WTC11 (cell line): ENCODE results near the gene NKAIN4. TPM values are rescaled to one million over a fixed set of nuclear protein-coding genes. Genes with fewer than 3 reads are reported as not detected.

Experiments
- ATAC-seq: fragments of 200-7000 bp; cut with Tn5 transposase; 2 replicates; pipeline ENCODE4 v1.10.0; 2021; ENCODE audit warnings: mild to moderate bottlenecking, moderate library complexity
- CTCF ChIA-PET: fragments of 300-600 bp; sonication (Branson Sonifier 250); formaldehyde crosslinking; loops from one replicate; lab custom pipeline; 2021; ENCODE audit warnings: antibody characterized with exemption; lab: Charles Lee
- POLR2A ChIA-PET: fragments of 350-600 bp; sonication (Branson Sonifier 250); formaldehyde crosslinking; loops from one replicate; lab custom pipeline; 2021; ENCODE audit warnings: antibody characterized with exemption; lab: Charles Lee
- DNase-seq: peaks from one replicate; pipeline ENCODE4 v3.0.0; 2021; ENCODE audit warnings: low spot score
- H3K27ac Mint-ChIP-seq: 2 replicates; pipeline ENCODE4 v1.8.0; 2021; ENCODE audit warnings: mixed read lengths
- H3K27me3 Mint-ChIP-seq: 2 replicates; pipeline ENCODE4 v1.8.0; 2021; ENCODE audit warnings: low read depth, mild to moderate bottlenecking, moderate library complexity, mixed read lengths
- H3K36me3 Mint-ChIP-seq: 2 replicates; pipeline ENCODE4 v1.8.0; 2021; ENCODE audit warnings: mixed read lengths
- H3K4me1 Mint-ChIP-seq: 2 replicates; pipeline ENCODE4 v1.8.0; 2022; ENCODE audit warnings: mixed read lengths
- H3K4me3 Mint-ChIP-seq: 2 replicates; pipeline ENCODE4 v1.8.0; 2021; ENCODE audit warnings: mild to moderate bottlenecking, moderate library complexity, mixed read lengths
- H3K9me3 Mint-ChIP-seq: 2 replicates; pipeline ENCODE4 v1.8.0; 2021; ENCODE audit warnings: mixed read lengths
- ATF1 ChIP-seq: sonication (generic); formaldehyde crosslinking; IDR thresholded peaks from 2 replicates; pipeline ENCODE4 v1.8.1; 2023; ENCODE audit warnings: mild to moderate bottlenecking, moderate library complexity, missing genetic modification reagents
- ATF2 ChIP-seq: sonication (generic); formaldehyde crosslinking; IDR thresholded peaks from 2 replicates; pipeline ENCODE4 v1.8.1; 2022; ENCODE audit warnings: low read depth, missing genetic modification reagents, borderline replicate concordance
- CREB1 ChIP-seq: sonication (generic); formaldehyde crosslinking; IDR thresholded peaks from 2 replicates; pipeline ENCODE4 v1.8.0; 2023; ENCODE audit warnings: mild to moderate bottlenecking, missing genetic modification reagents
- EMX1 ChIP-seq: fragments of 250-450 bp; sonication (Bioruptor Pico); IDR thresholded peaks from 2 replicates; pipeline ENCODE4 v1.8.0; 2021; ENCODE audit warnings: mild to moderate bottlenecking
- KAT7 ChIP-seq: sonication (generic); formaldehyde crosslinking; IDR thresholded peaks from 2 replicates; pipeline ENCODE4 v1.8.1; 2023; ENCODE audit warnings: missing genetic modification reagents, mild to moderate bottlenecking, borderline replicate concordance
- MXD4 ChIP-seq: fragments of 250-450 bp; sonication (Bioruptor Pico); IDR thresholded peaks from 2 replicates; pipeline ENCODE4 v1.8.0; 2021; ENCODE audit warnings: mild to moderate bottlenecking, moderate library complexity, borderline replicate concordance
- NFE2L1 ChIP-seq: sonication (generic); formaldehyde crosslinking; IDR thresholded peaks from 2 replicates; pipeline ENCODE4 v1.8.1; 2023; ENCODE audit warnings: missing genetic modification reagents
- NR1H2 ChIP-seq: sonication (generic); formaldehyde crosslinking; IDR thresholded peaks from 2 replicates; pipeline ENCODE4 v1.9.0; 2021; ENCODE audit warnings: mild to moderate bottlenecking, moderate library complexity, missing genetic modification reagents
- NR3C1 ChIP-seq: sonication (generic); formaldehyde crosslinking; conservative IDR thresholded peaks from 2 replicates; pipeline ENCODE4 v1.8.1; 2023; ENCODE audit warnings: low read depth, mild to moderate bottlenecking, missing genetic modification reagents
- PRRX2 ChIP-seq: fragments of 250-450 bp; sonication (Bioruptor Pico); IDR thresholded peaks from 2 replicates; pipeline ENCODE4 v1.8.0; 2021; ENCODE audit warnings: mild to moderate bottlenecking
- STAT6 ChIP-seq: sonication (generic); formaldehyde crosslinking; conservative IDR thresholded peaks from 2 replicates; pipeline ENCODE4 v1.8.1; 2023; ENCODE audit warnings: mild to moderate bottlenecking, low read depth, missing genetic modification reagents, moderate library complexity
- TEAD4 ChIP-seq: sonication (generic); formaldehyde crosslinking; IDR thresholded peaks from 2 replicates; pipeline ENCODE4 v1.8.0; 2022; ENCODE audit warnings: mild to moderate bottlenecking, missing genetic modification reagents
- USF2 ChIP-seq: sonication (generic); formaldehyde crosslinking; IDR thresholded peaks from 2 replicates; pipeline ENCODE4 v1.8.1; 2023; ENCODE audit warnings: mild to moderate bottlenecking, missing genetic modification reagents, moderate library complexity
- ZNF317 ChIP-seq: sonication (generic); formaldehyde crosslinking; IDR thresholded peaks from 2 replicates; pipeline ENCODE4 v1.8.1; 2023; ENCODE audit warnings: low read depth, mild to moderate bottlenecking, moderate library complexity, missing genetic modification reagents, borderline replicate concordance
- ZNF671 ChIP-seq: fragments of 250-450 bp; sonication (Bioruptor Pico); IDR thresholded peaks from 2 replicates; pipeline ENCODE4 v1.8.0; 2021; ENCODE audit warnings: mild to moderate bottlenecking
- total RNA-seq: library from RNA; stranded (reverse); gene quantifications from 3 replicates; pipeline ENCODE4 v1.2.3, GENCODE V29; 2021
- TF ChIP-seq, protein P1 (sequence below): sonication (generic); formaldehyde crosslinking; IDR thresholded peaks from 2 replicates; pipeline ENCODE4 v1.8.1; 2022; ENCODE audit warnings: missing genetic modification reagents, borderline replicate concordance
- TF ChIP-seq, protein P2 (sequence below): fragments of 250-450 bp; sonication (Bioruptor Pico); IDR thresholded peaks from 2 replicates; pipeline ENCODE4 v2.1.2; 2022; ENCODE audit warnings: mild to moderate bottlenecking, moderate library complexity
- TF ChIP-seq, protein P3 (sequence below): fragments of 250-450 bp; sonication (Bioruptor Pico); IDR thresholded peaks from 2 replicates; pipeline ENCODE4 v1.9.0; 2021; ENCODE audit warnings: mild to moderate bottlenecking
- TF ChIP-seq, protein P4 (sequence below): sonication (generic); formaldehyde crosslinking; IDR thresholded peaks from 2 replicates; pipeline ENCODE4 v1.8.1; 2022; ENCODE audit warnings: mild to moderate bottlenecking, missing genetic modification reagents, moderate library complexity, borderline replicate concordance

Gene NKAIN4
- total RNA-seq, 1 experiment from 2014 or later, result 7.2 TPM

DNA sequence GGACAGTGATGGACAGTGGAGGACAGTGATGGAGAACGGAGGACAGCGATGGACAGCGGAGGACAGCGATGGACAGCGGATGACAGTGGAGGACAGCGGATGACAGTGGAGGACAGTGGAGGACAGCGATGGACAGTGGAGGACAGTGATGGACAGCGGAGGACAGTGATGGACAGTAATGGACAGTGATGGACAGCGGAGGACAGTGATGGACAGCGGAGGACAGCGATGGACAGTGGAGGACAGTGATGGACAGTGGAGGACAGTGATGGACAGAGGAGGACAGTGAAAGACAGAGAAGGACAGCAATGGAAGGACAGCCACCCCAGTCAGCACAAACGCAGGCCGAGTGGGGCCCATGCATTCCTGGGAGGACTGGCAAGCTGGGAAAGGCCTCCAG lies 3.4 kb upstream of the NKAIN4 start (continued):
- TF ChIP-seq EMX1 (CRISPR knock-in tag) (no peak), ATF2 (CRISPR knock-in tag) (no peak), NR1H2 (CRISPR knock-in tag) (no peak), NFE2L1 (CRISPR knock-in tag) (no peak), USF2 (CRISPR knock-in tag) (no peak), MXD4 (CRISPR knock-in tag) (no peak), ZNF317 (CRISPR knock-in tag) (no peak)

DNA sequence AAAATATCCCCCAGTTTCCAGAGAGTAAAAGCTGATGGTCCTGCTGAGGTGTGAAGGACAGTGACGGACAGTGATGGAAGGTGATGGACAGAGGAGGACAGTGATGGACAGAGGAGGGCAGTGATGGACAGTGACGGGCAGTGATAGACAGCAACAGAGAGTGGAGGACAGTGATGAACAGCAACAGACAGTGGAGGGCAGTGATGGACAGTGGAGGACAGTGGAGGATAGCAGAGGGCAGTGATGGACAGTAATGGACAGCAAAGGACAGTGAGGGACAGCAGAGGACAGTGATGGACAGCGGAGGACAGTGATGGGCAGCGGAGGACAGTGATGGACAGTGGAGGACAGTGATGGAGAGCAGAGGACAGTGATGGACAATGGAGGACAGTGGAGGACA lies 2.7 kb upstream of the NKAIN4 start:
- POLR2A ChIA-PET, result no interaction called here
- Mint-ChIP-seq H3K36me3 (no peaks in the 10 kb centered on the region), H3K9me3 (no peaks in the 10 kb centered on the region), H3K4me1 (peaks cover 27% of the 10 kb centered on the region), H3K4me3 (no peak overlapping the region), H3K27ac (no peak overlapping the region), H3K27me3 (peaks cover 42% of the 10 kb centered on the region)
- TF ChIP-seq MXD4 (CRISPR knock-in tag) (no peak), CREB1 (CRISPR knock-in tag) (no peak), STAT6 (CRISPR knock-in tag) (no peak), NR3C1 (CRISPR knock-in tag) (no peak), ATF1 (CRISPR knock-in tag) (no peak), PRRX2 (CRISPR knock-in tag) (no peak), ZNF671 (CRISPR knock-in tag) (no peak), TEAD4 (CRISPR knock-in tag) (no peak), KAT7 (no peak)
- TF ChIP-seq, protein P1, sequence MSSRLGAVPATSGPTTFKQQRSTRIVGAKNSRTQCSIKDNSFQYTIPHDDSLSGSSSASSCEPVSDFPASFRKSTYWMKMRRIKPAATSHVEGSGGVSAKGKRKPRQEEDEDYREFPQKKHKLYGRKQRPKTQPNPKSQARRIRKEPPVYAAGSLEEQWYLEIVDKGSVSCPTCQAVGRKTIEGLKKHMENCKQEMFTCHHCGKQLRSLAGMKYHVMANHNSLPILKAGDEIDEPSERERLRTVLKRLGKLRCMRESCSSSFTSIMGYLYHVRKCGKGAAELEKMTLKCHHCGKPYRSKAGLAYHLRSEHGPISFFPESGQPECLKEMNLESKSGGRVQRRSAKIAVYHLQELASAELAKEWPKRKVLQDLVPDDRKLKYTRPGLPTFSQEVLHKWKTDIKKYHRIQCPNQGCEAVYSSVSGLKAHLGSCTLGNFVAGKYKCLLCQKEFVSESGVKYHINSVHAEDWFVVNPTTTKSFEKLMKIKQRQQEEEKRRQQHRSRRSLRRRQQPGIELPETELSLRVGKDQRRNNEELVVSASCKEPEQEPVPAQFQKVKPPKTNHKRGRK (CRISPR knock-in tag), result no peak
- TF ChIP-seq, protein P2, sequence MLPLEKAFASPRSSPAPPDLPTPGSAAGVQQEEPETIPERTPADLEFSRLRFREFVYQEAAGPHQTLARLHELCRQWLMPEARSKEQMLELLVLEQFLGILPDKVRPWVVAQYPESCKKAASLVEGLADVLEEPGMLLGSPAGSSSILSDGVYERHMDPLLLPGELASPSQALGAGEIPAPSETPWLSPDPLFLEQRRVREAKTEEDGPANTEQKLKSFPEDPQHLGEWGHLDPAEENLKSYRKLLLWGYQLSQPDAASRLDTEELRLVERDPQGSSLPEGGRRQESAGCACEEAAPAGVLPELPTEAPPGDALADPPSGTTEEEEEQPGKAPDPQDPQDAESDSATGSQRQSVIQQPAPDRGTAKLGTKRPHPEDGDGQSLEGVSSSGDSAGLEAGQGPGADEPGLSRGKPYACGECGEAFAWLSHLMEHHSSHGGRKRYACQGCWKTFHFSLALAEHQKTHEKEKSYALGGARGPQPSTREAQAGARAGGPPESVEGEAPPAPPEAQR, result no peak
- TF ChIP-seq, protein P3, sequence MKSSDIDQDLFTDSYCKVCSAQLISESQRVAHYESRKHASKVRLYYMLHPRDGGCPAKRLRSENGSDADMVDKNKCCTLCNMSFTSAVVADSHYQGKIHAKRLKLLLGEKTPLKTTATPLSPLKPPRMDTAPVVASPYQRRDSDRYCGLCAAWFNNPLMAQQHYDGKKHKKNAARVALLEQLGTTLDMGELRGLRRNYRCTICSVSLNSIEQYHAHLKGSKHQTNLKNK, result no peak
- TF ChIP-seq, protein P4, sequence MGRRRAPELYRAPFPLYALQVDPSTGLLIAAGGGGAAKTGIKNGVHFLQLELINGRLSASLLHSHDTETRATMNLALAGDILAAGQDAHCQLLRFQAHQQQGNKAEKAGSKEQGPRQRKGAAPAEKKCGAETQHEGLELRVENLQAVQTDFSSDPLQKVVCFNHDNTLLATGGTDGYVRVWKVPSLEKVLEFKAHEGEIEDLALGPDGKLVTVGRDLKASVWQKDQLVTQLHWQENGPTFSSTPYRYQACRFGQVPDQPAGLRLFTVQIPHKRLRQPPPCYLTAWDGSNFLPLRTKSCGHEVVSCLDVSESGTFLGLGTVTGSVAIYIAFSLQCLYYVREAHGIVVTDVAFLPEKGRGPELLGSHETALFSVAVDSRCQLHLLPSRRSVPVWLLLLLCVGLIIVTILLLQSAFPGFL (CRISPR knock-in tag), result no peak
- CTCF ChIA-PET, result interaction anchor here (7.2 kb wide), 1 partner anchor 33 kb away, joined by 173 read pairs; no protein-coding TSS in a partner anchor
- ATAC-seq, result no peak
- DNase-seq, result no peak
